Fibroblast of gingiva (primary cell): ENCODE results near the gene ECHDC1.

ENCODE experiments used
- DNase-seq: peaks from one replicate; pipeline ENCODE4 v3.0.0-alpha.2; 2011; ENCODE audit warnings: low read depth

ECHDC1 gene

GRCh38 chr6:127289934-127290333, 53.5 kb downstream of the ECHDC1 start:
- DNase-seq = no peak

- DNase-seq = no peak
Measured at GRCh38 chr6:127288705-127289104, 54.7 kb downstream of the ECHDC1 start.

- no peak for DNase-seq
Measured at GRCh38 chr6:127282184-127282583, 61.2 kb downstream of the ECHDC1 start.

GRCh38 chr6:127279815-127280214, 63.6 kb downstream of the ECHDC1 start:
- DNase-seq = no peak

- DNase-seq = no peak
Measured at GRCh38 chr6:127277878-127278843, 65.2 kb downstream of the ECHDC1 start.

- DNase-seq = no peak
Measured at GRCh38 chr6:127276331-127276730, 67.1 kb downstream of the ECHDC1 start.

GRCh38 chr6:127273499-127273898, 69.9 kb downstream of the ECHDC1 start:
- DNase-seq = no peak

GRCh38 chr6:127272576-127272975, 70.8 kb downstream of the ECHDC1 start:
- DNase-seq = no peak

GRCh38 chr6:127267646-127268625, 75.5 kb downstream of the ECHDC1 start:
- DNase-seq = no peak

- DNase-seq = peak; percentile 58
Measured at GRCh38 chr6:127266892-127267645, 76.3 kb downstream of the ECHDC1 start.

- DNase-seq = peak; percentile 82
Measured at GRCh38 chr6:127266178-127266891, 77.1 kb downstream of the ECHDC1 start, which contains the start of gene RNF146. Gene RNF146, plus strand, starts transcription at chr6:127266864. Its CDS starts 13,475 bp downstream, at chr6:127280339.

- DNase-seq = no peak
Measured at GRCh38 chr6:127263481-127263880, 79.9 kb downstream of the ECHDC1 start.

GRCh38 chr6:127262896-127263295, 80.5 kb downstream of the ECHDC1 start:
- DNase-seq = no peak

GRCh38 chr6:127255286-127255685, 88.1 kb downstream of the ECHDC1 start:
- no peak for DNase-seq

- no peak for DNase-seq
Measured at GRCh38 chr6:127249621-127250020, 93.8 kb downstream of the ECHDC1 start.

GRCh38 chr6:127247114-127248096, 96.0 kb downstream of the ECHDC1 start:
- DNase-seq = peak; percentile 57

GRCh38 chr6:127243501-127243900, 99.9 kb downstream of the ECHDC1 start:
- DNase-seq = no peak
